Measurements from ENCODE around the gene MNS1. TPM values are rescaled to one million over a fixed set of nuclear protein-coding genes. Genes with fewer than 3 reads are reported as not detected.

Gene MNS1
- total RNA-seq, 2 experiments from 2014 or later = 0.29 to 0.95 TPM

- DNase-seq (no peak), ATAC-seq (no peak)
- no peaks in the 10 kb centered on the region for H3K9me3 Mint-ChIP-seq
- intact Hi-C loops (cut with micrococcal nuclease) = no loop called here
- no peaks in the 10 kb centered on the region for H3K4me1 Mint-ChIP-seq (ENCODE audit: low read depth)
- POLR2A ChIA-PET = interaction anchor here (1.0 kb wide), 1 partner anchor 11 kb away, joined by 3 read pairs; no protein-coding TSS in a partner anchor
- TF ChIP-seq CTCF (IDR thresholded peaks at IDR 0.05) = no peak
- no peak overlapping the region for H3K4me3 Mint-ChIP-seq
- H3K27me3 Mint-ChIP-seq = peaks cover 20% of the 10 kb centered on the region
- CTCF ChIA-PET = interaction anchor here (0.9 kb wide), 1 partner anchor 32 kb away, joined by 3 read pairs; no protein-coding TSS in a partner anchor
- no peaks in the 10 kb centered on the region for H3K36me3 Mint-ChIP-seq (ENCODE audit: low read depth)
- no peak overlapping the region for H3K27ac Mint-ChIP-seq
Observed at GRCh38 chr15:56459096-56459495, 5.8 kb downstream of the MNS1 start.

- Mint-ChIP-seq H3K9me3 (no peaks in the 10 kb centered on the region), H3K36me3 (ENCODE audit: low read depth) (no peaks in the 10 kb centered on the region), H3K4me1 (ENCODE audit: low read depth) (no peaks in the 10 kb centered on the region), H3K4me3 (no peak overlapping the region), H3K27me3 (peaks cover 13% of the 10 kb centered on the region), H3K27ac (no peak overlapping the region)
- intact Hi-C loops (cut with micrococcal nuclease) = no loop called here
- ATAC-seq (no peak), DNase-seq (no peak)
- no peak for TF ChIP-seq CTCF (IDR thresholded peaks at IDR 0.05)
- POLR2A ChIA-PET = no interaction called here
- CTCF ChIA-PET = no interaction called here
Observed at GRCh38 chr15:56456229-56456628, 8.7 kb downstream of the MNS1 start.

GRCh38 chr15:56454836-56455235 is 10.1 kb downstream of the MNS1 start:
- no peaks in the 10 kb centered on the region for H3K4me1 Mint-ChIP-seq (ENCODE audit: low read depth)
- ChIA-PET CTCF (no interaction called here), POLR2A (no interaction called here)
- H3K36me3 Mint-ChIP-seq (ENCODE audit: low read depth) = no peaks in the 10 kb centered on the region
- H3K4me3 Mint-ChIP-seq = no peak overlapping the region
- ATAC-seq = no peak
- H3K27me3 Mint-ChIP-seq = peaks cover 8% of the 10 kb centered on the region
- no peak overlapping the region for H3K27ac Mint-ChIP-seq
- no peak for DNase-seq
- intact Hi-C loops (cut with micrococcal nuclease) = no loop called here
- no peak for TF ChIP-seq CTCF (IDR thresholded peaks at IDR 0.05)
- H3K9me3 Mint-ChIP-seq = no peaks in the 10 kb centered on the region

GRCh38 chr15:56445746-56446145 is 19.2 kb downstream of the MNS1 start:
- no peaks in the 10 kb centered on the region for H3K4me1 Mint-ChIP-seq (ENCODE audit: low read depth)
- H3K4me3 Mint-ChIP-seq = no peak overlapping the region
- ChIA-PET CTCF (no interaction called here), POLR2A (no interaction called here)
- no peak for TF ChIP-seq CTCF (IDR thresholded peaks at IDR 0.05)
- intact Hi-C loops (cut with micrococcal nuclease) = no loop called here
- H3K27ac Mint-ChIP-seq = no peak overlapping the region
- ATAC-seq (no peak), DNase-seq (no peak)
- H3K36me3 Mint-ChIP-seq (ENCODE audit: low read depth) = no peaks in the 10 kb centered on the region
- no peaks in the 10 kb centered on the region for H3K27me3 Mint-ChIP-seq
- H3K9me3 Mint-ChIP-seq = peaks cover 4% of the 10 kb centered on the region

- Mint-ChIP-seq H3K4me1 (ENCODE audit: low read depth) (no peaks in the 10 kb centered on the region), H3K27me3 (no peaks in the 10 kb centered on the region), H3K4me3 (no peak overlapping the region), H3K9me3 (peaks cover 4% of the 10 kb centered on the region), H3K36me3 (ENCODE audit: low read depth) (no peaks in the 10 kb centered on the region), H3K27ac (no peak overlapping the region)
- intact Hi-C loops (cut with micrococcal nuclease) = no loop called here
- ATAC-seq (no peak), DNase-seq (no peak)
- no peak for TF ChIP-seq CTCF (IDR thresholded peaks at IDR 0.05)
- CTCF ChIA-PET = no interaction called here
- POLR2A ChIA-PET = no interaction called here
Observed at GRCh38 chr15:56442354-56442753, 22.6 kb downstream of the MNS1 start.

Measured in activated CD8-positive, alpha-beta T cell treated with anti-CD3 and anti-CD28 coated beads for 36 hours (primary cell).